Calu3 (cell line): ENCODE results near the gene LRRC2. TPM values are rescaled to one million over a fixed set of nuclear protein-coding genes. Genes with fewer than 3 reads are reported as not detected.
A peak's percentile ranks its signal among the peaks of the same experiment; 100 is the strongest.

ENCODE experiments used
- BruUV-seq: library from RNA; stranded (reverse); fragments of 400-500 nt; replicated peaks from 2 replicates; lab custom pipeline; 2021; lab: Mats Ljungman, UMichigan
- CTCF ChIA-PET: fragments of 300-600 bp; sonication (Branson Sonifier 250); formaldehyde crosslinking; loops from one replicate; lab custom pipeline; 2022; ENCODE audit warnings: antibody characterized with exemption; lab: Charles Lee
- DNase-seq: peaks from one replicate; pipeline ENCODE4 v3.0.0; 2022
- H3K27ac Mint-ChIP-seq: one replicate; pipeline ENCODE4 v1.8.0; 2022; ENCODE audit warnings: mixed read lengths; ENCODE audit not compliant: unreplicated experiment
- H3K27me3 Mint-ChIP-seq: one replicate; pipeline ENCODE4 v1.8.0; 2022; ENCODE audit warnings: mixed read lengths; ENCODE audit not compliant: unreplicated experiment
- H3K36me3 Mint-ChIP-seq: one replicate; pipeline ENCODE4 v1.8.0; 2022; ENCODE audit warnings: mild to moderate bottlenecking, moderate library complexity, mixed read lengths; ENCODE audit not compliant: insufficient read depth, unreplicated experiment
- H3K4me1 Mint-ChIP-seq: one replicate; pipeline ENCODE4 v1.8.0; 2022; ENCODE audit warnings: mild to moderate bottlenecking, low read depth, mixed read lengths; ENCODE audit not compliant: unreplicated experiment
- H3K4me3 Mint-ChIP-seq: one replicate; pipeline ENCODE4 v1.8.0; 2022; ENCODE audit warnings: mild to moderate bottlenecking, low read depth, moderate library complexity, mixed read lengths; ENCODE audit not compliant: unreplicated experiment
- H3K9me3 Mint-ChIP-seq: one replicate; pipeline ENCODE4 v1.8.0; 2022; ENCODE audit warnings: low read depth, mixed read lengths; ENCODE audit not compliant: unreplicated experiment
- intact Hi-C: fragments of 100-400 bp; cut with micrococcal nuclease; formaldehyde crosslinking; loops from one replicate; pipeline ENCODE4 v1.10.0; 2022; ENCODE audit not compliant: unreplicated experiment
- total RNA-seq: library from RNA; stranded (reverse); gene quantifications from 2 replicates; pipeline ENCODE4 v1.2.3, GENCODE V29; 2022
- TF ChIP-seq, protein P1 (sequence below): fragments of 200-600 bp; IDR thresholded peaks from one replicate; pipeline ENCODE4 v1.8.0; 2022; ENCODE audit warnings: antibody characterized with exemption; ENCODE audit not compliant: unreplicated experiment

Gene LRRC2
- total RNA-seq, 1 experiment from 2014 or later, result not detected

DNA sequence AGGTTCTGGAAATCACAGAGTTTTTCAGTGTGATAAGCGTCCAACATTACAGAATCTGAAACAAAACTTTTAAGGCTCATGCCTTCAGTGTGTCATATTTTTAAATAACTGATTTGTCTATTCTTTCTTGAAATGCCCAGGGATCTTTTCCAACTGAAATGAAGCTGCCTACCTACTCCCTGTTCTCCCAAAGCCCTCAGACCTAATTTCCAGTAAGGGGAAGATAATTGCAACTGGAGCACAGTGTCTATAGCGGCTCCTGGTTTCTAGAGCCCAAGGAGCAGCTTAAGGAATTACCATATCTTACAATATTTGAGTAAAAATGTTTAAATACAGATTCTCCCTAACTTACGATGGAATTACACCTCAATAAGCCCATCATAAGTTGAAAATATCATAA is 33.0 kb downstream of the LRRC2 start:
- intact Hi-C loops, result no loop called here
- peaks cover 4% of the 10 kb centered on the region for H3K36me3 Mint-ChIP-seq
- no peak for DNase-seq
- no peaks in the 10 kb centered on the region for H3K9me3 Mint-ChIP-seq
- CTCF ChIA-PET, result no interaction called here
- H3K27me3 Mint-ChIP-seq, result no peaks in the 10 kb centered on the region
- TF ChIP-seq, protein P1, sequence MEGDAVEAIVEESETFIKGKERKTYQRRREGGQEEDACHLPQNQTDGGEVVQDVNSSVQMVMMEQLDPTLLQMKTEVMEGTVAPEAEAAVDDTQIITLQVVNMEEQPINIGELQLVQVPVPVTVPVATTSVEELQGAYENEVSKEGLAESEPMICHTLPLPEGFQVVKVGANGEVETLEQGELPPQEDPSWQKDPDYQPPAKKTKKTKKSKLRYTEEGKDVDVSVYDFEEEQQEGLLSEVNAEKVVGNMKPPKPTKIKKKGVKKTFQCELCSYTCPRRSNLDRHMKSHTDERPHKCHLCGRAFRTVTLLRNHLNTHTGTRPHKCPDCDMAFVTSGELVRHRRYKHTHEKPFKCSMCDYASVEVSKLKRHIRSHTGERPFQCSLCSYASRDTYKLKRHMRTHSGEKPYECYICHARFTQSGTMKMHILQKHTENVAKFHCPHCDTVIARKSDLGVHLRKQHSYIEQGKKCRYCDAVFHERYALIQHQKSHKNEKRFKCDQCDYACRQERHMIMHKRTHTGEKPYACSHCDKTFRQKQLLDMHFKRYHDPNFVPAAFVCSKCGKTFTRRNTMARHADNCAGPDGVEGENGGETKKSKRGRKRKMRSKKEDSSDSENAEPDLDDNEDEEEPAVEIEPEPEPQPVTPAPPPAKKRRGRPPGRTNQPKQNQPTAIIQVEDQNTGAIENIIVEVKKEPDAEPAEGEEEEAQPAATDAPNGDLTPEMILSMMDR, result no peak
- no peak overlapping the region for H3K4me3 Mint-ChIP-seq
- no TSS peak for BruUV-seq
- H3K27ac Mint-ChIP-seq, result no peak overlapping the region
- peaks cover 11% of the 10 kb centered on the region for H3K4me1 Mint-ChIP-seq

DNA sequence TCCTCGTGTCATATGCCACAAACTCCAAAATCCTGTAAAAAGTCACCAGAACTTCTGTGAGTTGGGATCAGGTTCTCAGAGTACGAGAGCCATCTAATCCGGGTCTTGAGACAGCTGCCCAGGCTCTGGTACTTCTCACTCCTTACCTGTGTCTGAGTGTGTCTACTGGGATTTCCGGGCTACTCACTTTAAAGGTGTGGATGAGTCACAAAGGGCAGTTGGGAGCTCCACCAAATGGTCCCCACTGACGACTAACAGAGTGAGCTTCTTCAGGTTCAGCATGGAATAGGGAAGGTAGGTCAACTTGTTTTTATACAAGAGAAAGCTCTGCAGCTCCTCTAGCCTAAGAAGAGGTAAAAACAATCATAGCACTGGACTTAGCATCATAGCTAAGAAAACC is 38.9 kb downstream of the LRRC2 start:
- CTCF ChIA-PET, result interaction anchor here (0.7 kb wide), 1 partner anchor 15 kb away, joined by 3 read pairs; no protein-coding TSS in a partner anchor
- no TSS peak for BruUV-seq
- Mint-ChIP-seq H3K9me3 (no peaks in the 10 kb centered on the region), H3K4me3 (no peak overlapping the region), H3K27me3 (no peaks in the 10 kb centered on the region), H3K27ac (peak overlapping the region; percentile 39), H3K36me3 (peaks cover 4% of the 10 kb centered on the region), H3K4me1 (peaks cover 23% of the 10 kb centered on the region)
- TF ChIP-seq, protein P1, result no peak
- intact Hi-C loops, result no loop called here
- DNase-seq, result no peak

DNA sequence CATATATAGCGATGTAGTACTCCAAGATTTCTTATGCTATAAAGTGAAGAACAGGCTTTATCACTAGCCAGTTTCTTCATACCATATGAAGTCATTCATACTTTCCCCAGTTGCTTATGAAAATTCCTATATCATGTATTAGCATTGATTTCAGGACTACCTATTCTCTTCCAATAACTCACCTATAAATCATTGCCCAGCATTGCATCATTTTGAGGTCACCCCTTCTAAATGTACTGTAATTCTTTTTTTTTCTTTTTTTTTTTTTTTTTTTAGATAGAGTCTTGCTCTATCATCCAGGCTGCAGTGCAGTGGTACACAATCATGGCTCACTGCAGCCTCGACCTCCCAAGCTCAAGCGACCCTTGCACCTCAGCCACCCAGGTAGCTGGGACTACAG is 41.3 kb downstream of the LRRC2 start:
- DNase-seq, result no peak
- intact Hi-C loops, result no loop called here
- no peaks in the 10 kb centered on the region for H3K36me3 Mint-ChIP-seq
- no peaks in the 10 kb centered on the region for H3K9me3 Mint-ChIP-seq
- H3K27me3 Mint-ChIP-seq, result no peaks in the 10 kb centered on the region
- no peak overlapping the region for H3K4me3 Mint-ChIP-seq
- TF ChIP-seq, protein P1, result no peak
- BruUV-seq, result no TSS peak
- H3K4me1 Mint-ChIP-seq, result peaks cover 12% of the 10 kb centered on the region
- CTCF ChIA-PET, result no interaction called here
- H3K27ac Mint-ChIP-seq, result no peak overlapping the region

DNA sequence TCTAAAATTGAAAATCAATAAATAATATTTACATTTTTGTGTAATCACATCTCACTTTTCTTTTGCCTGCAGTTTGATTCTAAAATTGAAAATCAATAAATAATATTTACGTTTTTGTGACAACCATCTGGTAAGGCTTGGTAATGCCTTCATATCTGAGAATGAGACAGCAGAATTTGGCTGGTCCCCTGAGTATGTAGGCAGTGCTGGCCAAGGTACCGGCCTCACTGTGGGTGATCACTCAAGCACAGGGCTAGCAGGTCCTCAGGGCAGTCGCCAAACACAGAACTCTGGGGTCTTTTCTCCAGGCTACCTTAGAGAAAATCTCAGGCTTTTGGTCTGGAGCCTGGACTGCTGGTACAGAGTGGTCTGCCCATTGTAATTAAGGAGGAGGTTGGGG is 42.1 kb downstream of the LRRC2 start:
- no peak for DNase-seq
- Mint-ChIP-seq H3K27ac (no peak overlapping the region), H3K9me3 (no peaks in the 10 kb centered on the region), H3K4me3 (no peak overlapping the region), H3K4me1 (peaks cover 12% of the 10 kb centered on the region), H3K36me3 (no peaks in the 10 kb centered on the region), H3K27me3 (no peaks in the 10 kb centered on the region)
- BruUV-seq, result no TSS peak
- intact Hi-C loops, result no loop called here
- TF ChIP-seq, protein P1, result no peak
- CTCF ChIA-PET, result no interaction called here
